GM15510 (cell line): ENCODE measurements around the gene NUP160.

Experiments used
- POLR2A ChIP-seq: IDR thresholded peaks from 3 replicates; pipeline ENCODE4 v1.6.1; 2011; ENCODE audit warnings: borderline replicate concordance; ENCODE audit not compliant: insufficient read length; ENCODE audit errors: extremely low read depth

The NUP160 gene

GRCh38 chr11:47750725-47751124 lies 97.4 kb downstream of the NUP160 start:
- TF ChIP-seq POLR2A = no peak

- no peak for TF ChIP-seq POLR2A
Observed at GRCh38 chr11:47732271-47732670, 115.9 kb downstream of the NUP160 start.

- no peak for TF ChIP-seq POLR2A
Observed at GRCh38 chr11:47731475-47731874, 116.7 kb downstream of the NUP160 start.
